Renal cortical epithelial cell (primary cell): ENCODE measurements around the gene STK26. TPM values are rescaled to one million over a fixed set of nuclear protein-coding genes. Genes with fewer than 3 reads are reported as not detected.
"Not testable (repeated sequence)": the region's sequence is repeated elsewhere in the genome, so short reads cannot be mapped to it uniquely, and the experiment has no call there.

Source experiments
- DNase-seq: peaks from one replicate; pipeline ENCODE4 v3.0.0-alpha.2; 2011; ENCODE audit warnings: low read depth
- total RNA-seq: library from RNA; depleted of rRNA; stranded (reverse); fragments of >200 nt; gene quantifications from 2 replicates; pipeline ENCODE4 v1.2.3, GENCODE V29; 2014

Gene STK26
- total RNA-seq, 1 donor from 2014 or later: 20.8 TPM

- DNase-seq: peak; percentile 11
These were observed 71.1 kb downstream of the STK26 start for GRCh38 chrX:132094164-132094563.

DNA sequence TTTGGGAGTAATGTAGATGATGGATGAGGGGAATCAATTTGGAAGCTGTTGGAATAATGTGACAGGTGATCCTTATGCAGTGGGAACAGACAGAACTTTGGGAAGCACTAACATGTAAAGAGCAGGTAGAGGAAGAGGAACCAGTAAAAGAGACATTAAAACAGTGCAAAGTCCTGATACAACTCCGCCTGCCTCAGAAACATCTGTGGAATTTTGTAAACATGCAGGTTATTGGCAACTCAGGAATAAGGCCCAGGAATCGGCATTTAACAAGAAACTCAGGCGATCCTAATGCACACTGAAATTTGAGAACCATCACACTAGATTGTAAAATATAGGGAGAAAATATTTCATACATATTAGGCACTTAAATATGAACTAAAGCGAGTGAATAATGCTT lies 75.6 kb downstream of the STK26 start:
- not testable (repeated sequence) for DNase-seq

- no peak for DNase-seq
These were observed 78.1 kb downstream of the STK26 start for GRCh38 chrX:132101206-132101605.

GRCh38 chrX:132101799-132102198 lies 78.7 kb downstream of the STK26 start:
- DNase-seq: no peak

GRCh38 chrX:132107291-132107690 lies 84.2 kb downstream of the STK26 start:
- DNase-seq: no peak

GRCh38 chrX:132114607-132115006 lies 91.5 kb downstream of the STK26 start:
- DNase-seq: no peak

DNA sequence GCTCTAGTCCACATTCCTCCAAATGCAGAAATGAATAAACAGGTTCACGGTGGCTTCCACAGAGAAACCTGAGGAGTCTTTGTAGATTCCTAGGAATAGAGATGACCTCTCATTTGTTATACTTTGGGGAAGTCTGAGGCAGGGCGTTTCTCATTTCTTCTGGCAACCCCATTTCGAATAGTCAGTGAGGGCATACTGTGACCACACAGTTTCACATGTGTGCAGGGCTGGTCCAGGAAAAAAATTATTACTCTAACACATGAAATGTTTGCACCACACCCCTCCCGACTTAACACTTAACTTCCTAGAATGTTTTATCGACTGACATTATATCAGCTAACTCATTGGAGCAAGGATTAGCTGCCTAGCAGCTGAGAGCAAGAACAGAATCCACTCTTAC lies 92.7 kb downstream of the STK26 start:
- no peak for DNase-seq

DNA sequence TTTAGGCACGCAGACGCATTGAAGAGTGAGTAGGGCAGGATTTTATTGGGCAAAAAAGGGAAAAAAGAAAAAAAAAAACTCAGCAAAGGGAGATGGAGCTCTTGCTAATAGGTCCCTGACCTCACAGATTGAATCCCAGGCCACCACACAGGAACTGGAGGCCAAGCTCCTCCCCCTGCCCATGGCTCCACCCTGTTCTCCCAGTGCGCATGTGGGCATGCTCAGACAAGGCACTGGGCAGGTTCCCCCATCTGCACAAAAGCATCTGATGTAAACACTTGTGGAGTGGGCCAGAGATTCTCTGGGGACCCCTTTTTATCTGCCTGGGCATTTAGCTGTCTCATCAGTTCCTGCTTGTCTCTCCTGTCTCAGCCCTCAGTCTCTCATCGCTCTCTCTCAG lies 95.3 kb downstream of the STK26 start:
- no peak for DNase-seq

- no peak for DNase-seq
These were observed 96.2 kb downstream of the STK26 start for GRCh38 chrX:132119283-132119682.

DNA sequence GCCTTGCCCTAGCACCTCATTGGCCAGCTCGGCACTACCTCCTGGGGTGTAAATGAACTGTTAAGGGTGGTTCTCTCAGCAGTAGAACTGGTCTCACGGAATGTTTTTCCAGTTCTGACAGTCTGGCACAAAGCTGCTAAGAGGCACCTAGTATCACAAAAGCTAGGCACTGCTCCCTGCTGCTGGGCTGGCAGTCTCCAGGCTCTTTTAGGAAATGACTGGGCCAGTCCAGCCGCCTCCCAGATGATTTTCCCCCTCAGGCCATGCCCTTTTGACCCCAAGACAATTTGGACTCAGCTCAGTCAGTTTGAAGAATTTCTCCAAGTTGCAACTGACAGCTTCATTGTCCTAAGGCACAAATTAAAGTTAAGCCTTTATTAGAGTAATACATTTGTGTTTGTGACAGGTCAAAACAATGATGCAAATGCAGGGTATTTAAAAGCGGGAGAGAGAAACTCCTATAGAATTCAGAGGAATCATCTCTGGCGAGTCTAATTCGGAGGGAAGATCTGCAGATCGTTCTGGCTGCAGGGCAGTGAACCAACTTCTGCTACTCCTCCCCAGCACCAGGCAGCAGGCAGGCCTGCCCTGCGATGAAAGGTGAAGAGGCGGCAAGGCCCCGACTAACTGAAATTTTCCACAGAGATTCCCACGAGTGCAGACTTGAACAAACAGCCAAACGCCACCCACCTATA lies 96.9 kb downstream of the STK26 start:
- no peak for DNase-seq

DNA sequence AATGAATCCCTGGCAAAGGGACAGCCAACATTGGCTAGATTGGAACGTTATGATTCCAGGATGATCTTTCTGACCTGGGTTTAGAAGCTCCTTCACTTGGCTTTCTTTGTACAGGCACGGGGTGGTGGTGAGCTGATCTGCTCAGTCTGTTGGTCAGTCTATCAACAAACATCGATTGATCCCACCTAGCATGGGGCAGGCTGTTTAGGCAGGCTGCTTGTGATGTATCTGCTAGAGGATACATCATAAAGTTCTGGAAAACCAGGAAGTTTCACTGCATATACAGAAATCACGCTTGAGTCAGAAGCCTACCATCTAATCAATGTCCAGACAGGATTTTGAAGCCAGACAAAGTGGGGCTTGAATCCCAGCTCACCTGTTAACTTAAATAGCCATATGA lies 97.8 kb downstream of the STK26 start:
- no peak for DNase-seq

Other genes starting within 250 kb of the STK26 start
- gene FRMD7, start 104.7 kb downstream of the STK26 start, total RNA-seq: not detected in 2 replicates
- 22.9 and 26.9 TPM in 2 replicates for gene RAP2C, start 196.1 kb downstream of the STK26 start, total RNA-seq